ENCODE measurements around the gene FBXL15.

DNA sequence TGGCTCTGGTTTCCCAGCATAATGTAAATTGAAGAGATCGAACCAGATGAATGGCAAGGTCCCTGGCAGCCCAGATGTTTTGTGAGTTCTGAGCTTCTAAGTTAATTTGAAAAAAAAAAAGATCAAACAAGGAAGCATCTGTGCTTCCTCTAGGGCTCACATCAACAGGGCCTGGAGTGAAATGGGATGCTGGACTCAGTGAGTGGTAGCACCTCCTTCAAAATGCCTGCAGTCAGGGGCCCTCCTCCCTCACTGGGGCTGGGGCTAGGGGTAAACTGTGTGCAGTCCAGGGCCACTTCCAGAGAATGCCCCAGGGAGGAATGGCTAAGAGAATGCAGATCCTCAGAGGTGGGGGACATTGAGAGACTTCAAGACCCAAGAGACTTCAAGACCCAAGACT lies 17.7 kb downstream of the FBXL15 start:
- TF ChIP-seq, protein P1, sequence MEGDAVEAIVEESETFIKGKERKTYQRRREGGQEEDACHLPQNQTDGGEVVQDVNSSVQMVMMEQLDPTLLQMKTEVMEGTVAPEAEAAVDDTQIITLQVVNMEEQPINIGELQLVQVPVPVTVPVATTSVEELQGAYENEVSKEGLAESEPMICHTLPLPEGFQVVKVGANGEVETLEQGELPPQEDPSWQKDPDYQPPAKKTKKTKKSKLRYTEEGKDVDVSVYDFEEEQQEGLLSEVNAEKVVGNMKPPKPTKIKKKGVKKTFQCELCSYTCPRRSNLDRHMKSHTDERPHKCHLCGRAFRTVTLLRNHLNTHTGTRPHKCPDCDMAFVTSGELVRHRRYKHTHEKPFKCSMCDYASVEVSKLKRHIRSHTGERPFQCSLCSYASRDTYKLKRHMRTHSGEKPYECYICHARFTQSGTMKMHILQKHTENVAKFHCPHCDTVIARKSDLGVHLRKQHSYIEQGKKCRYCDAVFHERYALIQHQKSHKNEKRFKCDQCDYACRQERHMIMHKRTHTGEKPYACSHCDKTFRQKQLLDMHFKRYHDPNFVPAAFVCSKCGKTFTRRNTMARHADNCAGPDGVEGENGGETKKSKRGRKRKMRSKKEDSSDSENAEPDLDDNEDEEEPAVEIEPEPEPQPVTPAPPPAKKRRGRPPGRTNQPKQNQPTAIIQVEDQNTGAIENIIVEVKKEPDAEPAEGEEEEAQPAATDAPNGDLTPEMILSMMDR (IDR thresholded peaks at IDR 0.05) = no peak
- no peak for TF ChIP-seq POLR2A (IDR thresholded peaks at IDR 0.05)

All from Peyer's patch (tissue), 4 donors.